ENCODE results near the gene CLEC1A. TPM values are rescaled to one million over a fixed set of nuclear protein-coding genes. Genes with fewer than 3 reads are reported as not detected.

Gene CLEC1A
- total and polyA plus RNA-seq, 12 donors = 1.4 to 5.6 (median 3.3) TPM

- Histone ChIP-seq H3K27ac (no peak overlapping the region), H3K4me1 (replicated peaks in 1 of 2) (no peaks in the 10 kb centered on the region), H3K9me3 (replicated peaks in 1 of 3) (no peaks in the 10 kb centered on the region), H3K4me3 (no peak overlapping the region), H3K36me3 (replicated peaks in 1 of 2) (no peaks in the 10 kb centered on the region), H3K27me3 (no peaks in the 10 kb centered on the region)
- intact Hi-C loops (cut with DNase I) = no loop called here
- TF ChIP-seq CTCF (IDR thresholded peaks at IDR 0.05) (no peak), POLR2A (IDR thresholded peaks at IDR 0.05) (no peak)
- DNase-seq = no peak
These were observed 56.6 kb downstream of the CLEC1A start for GRCh38 chr12:10042167-10042566.

- peak; percentile 19 to 72 (median 48) for TF ChIP-seq CTCF (IDR thresholded peaks at IDR 0.05)
- no peak for TF ChIP-seq POLR2A (IDR thresholded peaks at IDR 0.05)
- Histone ChIP-seq H3K9me3 (replicated peaks in 1 of 3) (no peaks in the 10 kb centered on the region), H3K27ac (no peak overlapping the region)
These were observed 64.8 kb downstream of the CLEC1A start for GRCh38 chr12:10033783-10034545.

GRCh38 chr12:10031771-10032175 lies 67.0 kb downstream of the CLEC1A start:
- Histone ChIP-seq H3K4me3 (no peak overlapping the region), H3K27ac (no peak overlapping the region), H3K4me1 (replicated peaks in 1 of 2) (no peaks in the 10 kb centered on the region), H3K9me3 (replicated peaks in 1 of 3) (no peaks in the 10 kb centered on the region), H3K27me3 (no peaks in the 10 kb centered on the region), H3K36me3 (replicated peaks in 1 of 2) (no peaks in the 10 kb centered on the region)
- WGBS, 4 donors = 57 to 73% (median 67%) methylated on average over 5 of the region's 5 CpGs
- no peak for TF ChIP-seq POLR2A (IDR thresholded peaks at IDR 0.05)
- TF ChIP-seq CTCF (IDR thresholded peaks at IDR 0.05) = no peak
- intact Hi-C loops (cut with DNase I) = loop anchor here in 1 of 2 donors (10.0 kb wide), 1 partner anchor 103 kb away; the partner anchor contains the start of gene CLEC7A
- no peak for DNase-seq

More at GRCh38 chr12:10033783-10034545, 64.8 kb downstream of the CLEC1A start:
- WGBS, 4 donors = 46 to 59% (median 55%) methylated on average over 1 of the region's 1 CpG
- intact Hi-C loops (cut with DNase I) = loop anchor here in 1 of 2 donors (10.0 kb wide), 1 partner anchor 101 kb away; the partner anchor contains the start of gene CLEC7A
- Histone ChIP-seq H3K4me3 (no peak overlapping the region), H3K4me1 (replicated peaks in 1 of 2) (no peaks in the 10 kb centered on the region), H3K27me3 (no peaks in the 10 kb centered on the region), H3K36me3 (replicated peaks in 1 of 2) (no peaks in the 10 kb centered on the region)
- peak in 1 of 7 donors; percentile 15 for DNase-seq

- Histone ChIP-seq H3K9me3 (replicated peaks in 1 of 3) (no peaks in the 10 kb centered on the region), H3K27ac (no peak overlapping the region), H3K27me3 (no peaks in the 10 kb centered on the region), H3K4me3 (no peak overlapping the region), H3K36me3 (replicated peaks in 1 of 2) (no peaks in the 10 kb centered on the region), H3K4me1 (replicated peaks in 1 of 2) (no peaks in the 10 kb centered on the region)
- TF ChIP-seq POLR2A (IDR thresholded peaks at IDR 0.05) (no peak), CTCF (IDR thresholded peaks at IDR 0.05) (no peak)
- DNase-seq = no peak
- WGBS, 4 donors = 56 to 64% (median 59%) methylated on average over 4 of the region's 4 CpGs
- intact Hi-C loops (cut with DNase I) = loop anchor here in 1 of 2 donors (10.0 kb wide), 1 partner anchor 103 kb away; the partner anchor contains the start of gene CLEC7A
These were observed 67.5 kb downstream of the CLEC1A start for GRCh38 chr12:10031321-10031720.

All from adrenal gland (tissue), 12 donors.